22Rv1 (cell line): ENCODE results near the gene CUX1.

ENCODE experiments used
- ZFX ChIP-seq: fragments of 450-650 bp; IDR thresholded peaks from 2 replicates; pipeline ENCODE4 v1.6.1; 2017; ENCODE audit warnings: antibody characterized with exemption, borderline replicate concordance
- TF ChIP-seq, protein P1 (sequence below): fragments of 450-650 bp; IDR thresholded peaks from 2 replicates; pipeline ENCODE4 v1.5.1; 2017; ENCODE audit warnings: mild to moderate bottlenecking

DNA sequence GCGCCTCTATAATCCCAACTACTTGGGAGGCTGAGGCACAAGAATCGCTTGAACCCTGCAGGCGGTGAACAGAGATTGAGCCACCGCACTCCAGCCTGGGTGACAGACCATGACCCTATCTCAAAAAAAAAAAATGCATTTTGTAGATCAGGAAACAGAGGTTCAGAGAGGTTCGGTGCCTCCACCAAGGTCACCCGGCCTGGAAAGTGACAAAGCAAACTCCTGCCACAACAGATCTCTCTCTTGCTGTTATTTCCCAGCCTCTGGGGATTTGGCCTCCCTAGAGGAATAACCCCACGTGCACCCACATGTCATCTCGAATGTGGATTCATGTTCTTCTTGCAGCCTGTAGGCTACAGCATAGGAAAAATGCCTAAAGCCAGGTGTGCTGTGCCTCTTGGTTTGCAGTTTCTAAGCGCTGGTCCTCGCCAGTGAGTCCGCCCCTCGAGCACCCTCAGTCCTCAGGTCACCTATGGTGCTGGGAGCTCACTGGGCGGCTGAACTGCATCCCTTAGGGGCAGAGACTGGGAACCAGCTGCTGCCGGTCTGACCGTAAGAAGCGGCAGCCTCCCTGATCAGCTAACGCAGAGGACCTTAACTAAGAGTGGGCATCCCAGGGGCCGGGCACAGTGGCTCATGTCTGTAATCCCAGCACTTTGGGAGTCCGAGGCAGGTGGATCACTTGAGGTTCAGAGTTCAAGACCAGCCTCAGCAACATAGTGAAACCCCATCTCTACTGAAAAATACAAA is 417.6 kb downstream of the CUX1 start:
- TF ChIP-seq, protein P1, sequence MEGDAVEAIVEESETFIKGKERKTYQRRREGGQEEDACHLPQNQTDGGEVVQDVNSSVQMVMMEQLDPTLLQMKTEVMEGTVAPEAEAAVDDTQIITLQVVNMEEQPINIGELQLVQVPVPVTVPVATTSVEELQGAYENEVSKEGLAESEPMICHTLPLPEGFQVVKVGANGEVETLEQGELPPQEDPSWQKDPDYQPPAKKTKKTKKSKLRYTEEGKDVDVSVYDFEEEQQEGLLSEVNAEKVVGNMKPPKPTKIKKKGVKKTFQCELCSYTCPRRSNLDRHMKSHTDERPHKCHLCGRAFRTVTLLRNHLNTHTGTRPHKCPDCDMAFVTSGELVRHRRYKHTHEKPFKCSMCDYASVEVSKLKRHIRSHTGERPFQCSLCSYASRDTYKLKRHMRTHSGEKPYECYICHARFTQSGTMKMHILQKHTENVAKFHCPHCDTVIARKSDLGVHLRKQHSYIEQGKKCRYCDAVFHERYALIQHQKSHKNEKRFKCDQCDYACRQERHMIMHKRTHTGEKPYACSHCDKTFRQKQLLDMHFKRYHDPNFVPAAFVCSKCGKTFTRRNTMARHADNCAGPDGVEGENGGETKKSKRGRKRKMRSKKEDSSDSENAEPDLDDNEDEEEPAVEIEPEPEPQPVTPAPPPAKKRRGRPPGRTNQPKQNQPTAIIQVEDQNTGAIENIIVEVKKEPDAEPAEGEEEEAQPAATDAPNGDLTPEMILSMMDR = no peak
- TF ChIP-seq ZFX = no peak
